GM12892 (cell line): Measurements from ENCODE around the gene LRRC25.

Experiments used
- POLR2A ChIP-seq: IDR thresholded peaks from 2 replicates; pipeline ENCODE4 v1.6.1; 2011; ENCODE audit warnings: low read depth, low read length, control low read depth
- POLR2AphosphoS5 ChIP-seq: IDR thresholded peaks from 2 replicates; pipeline ENCODE4 v1.6.1; 2011; ENCODE audit warnings: low read depth, low read length, control low read depth

DNA sequence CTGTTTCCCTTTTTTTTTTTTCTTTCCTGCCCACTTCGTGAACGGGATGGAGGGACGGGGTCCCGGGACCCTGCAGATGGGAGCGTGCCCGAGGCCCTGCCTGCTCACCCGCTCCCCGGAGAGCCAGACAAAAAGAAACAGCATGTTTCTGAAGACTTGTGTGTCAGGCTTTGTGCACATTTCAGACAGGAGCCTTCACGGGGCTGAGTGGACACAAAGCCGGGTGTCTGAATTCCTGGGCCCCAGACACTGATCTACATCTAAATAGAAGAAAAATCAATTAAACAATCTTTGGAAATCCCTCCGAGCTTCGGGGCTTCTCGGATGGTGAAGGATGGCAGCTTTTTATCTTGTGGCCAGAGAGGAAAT is 52.9 kb downstream of the LRRC25 start:
- TF ChIP-seq POLR2A (no peak), POLR2AphosphoS5 (no peak)
